ENCODE data around the gene AP3D1. TPM values are rescaled to one million over a fixed set of nuclear protein-coding genes. Genes with fewer than 3 reads are reported as not detected.
A peak's percentile ranks its signal among the peaks of the same experiment; 100 is the strongest.

Gene AP3D1
- total and polyA plus RNA-seq, 5 donors from 2014 or later: 12.0 to 78.0 (median 13.3) TPM

DNA sequence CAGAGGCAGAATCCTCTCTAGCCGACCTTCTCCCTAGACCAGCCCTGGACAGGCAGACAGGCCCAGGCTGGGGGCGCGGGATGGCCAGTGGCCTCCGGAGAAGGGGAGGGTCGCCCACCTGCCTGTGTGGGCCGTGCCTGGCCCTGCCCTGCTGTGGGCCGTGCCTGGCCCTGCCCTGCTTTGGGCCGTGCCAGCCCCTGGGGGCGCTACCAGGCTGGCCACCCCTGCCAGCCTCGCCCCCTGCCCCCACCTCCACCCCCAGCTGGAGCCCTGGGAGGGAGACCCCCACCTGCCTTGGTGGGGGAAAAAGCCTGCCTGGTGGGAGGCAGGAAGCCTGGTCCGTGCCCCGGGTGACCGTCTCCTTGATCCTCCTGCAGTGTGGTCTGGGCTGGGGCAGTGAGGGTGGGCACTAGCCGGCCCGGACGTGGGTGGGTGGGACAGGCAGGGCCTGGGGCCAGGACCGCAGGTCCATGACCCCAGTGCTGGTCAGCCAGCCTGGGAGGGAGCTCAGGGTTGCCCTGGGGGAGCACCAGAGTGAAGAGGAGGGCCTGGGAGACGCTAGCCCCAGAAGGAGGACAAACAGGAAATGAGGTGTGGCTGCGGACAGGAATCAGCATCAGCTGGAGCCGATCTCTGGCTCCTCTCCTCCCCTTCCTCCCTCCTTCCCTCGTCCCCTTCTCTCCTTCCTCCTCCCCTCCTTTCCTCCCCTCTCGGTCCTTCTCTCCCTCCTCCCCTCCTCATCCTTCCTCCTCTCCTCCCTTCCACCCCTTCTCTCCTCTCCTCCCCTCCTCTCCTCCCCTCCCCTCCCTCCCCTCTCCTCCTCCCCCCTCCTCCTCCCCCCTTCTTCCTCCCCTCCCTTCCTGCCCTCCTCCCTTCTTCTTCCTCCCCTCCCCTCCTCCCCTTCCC is 95.2 kb downstream of the AP3D1 start:
- H3K4me3 Mint-ChIP-seq: peak overlapping the region in 3 of 4 donors; percentile 62 to 69 (median 66)
- ATAC-seq (ENCODE audit: low read depth in 2 of 2): no peak

DNA sequence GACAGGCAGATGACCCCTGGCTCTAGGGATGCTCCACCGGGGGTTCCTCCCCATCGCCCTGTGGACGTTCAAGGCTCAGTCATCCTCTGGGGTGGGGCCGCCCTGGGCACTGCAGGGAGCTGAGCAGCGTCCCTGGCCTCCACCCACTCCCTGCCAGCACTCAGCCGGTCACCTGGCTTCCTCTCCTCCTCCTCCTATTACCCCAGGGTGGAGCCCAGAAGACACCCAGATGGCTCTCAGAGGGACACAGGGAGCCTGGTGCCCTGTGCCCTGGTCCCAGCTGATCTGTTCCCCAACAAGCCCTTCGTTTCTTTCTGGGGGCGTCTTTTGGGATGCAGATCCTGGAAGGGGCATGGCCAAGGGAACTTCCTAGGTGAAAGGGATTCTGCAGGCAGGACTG is 96.6 kb downstream of the AP3D1 start:
- H3K4me1 Mint-ChIP-seq: peaks cover 0 to 66% (median 9%) of the 10 kb centered on the region in 4 donors
- Histone ChIP-seq H3K9me3 (ENCODE audit: control insufficient read depth in 2 of 2, low read length in 2 of 2) (no peaks in the 10 kb centered on the region), H3K4me1 (ENCODE audit: control insufficient read depth, insufficient read depth, low read length, poor library complexity, severe bottlenecking) (peaks cover 64% of the 10 kb centered on the region), H3K4me3 (ENCODE audit: low read depth, low read length) (no peak overlapping the region), H3K27ac (ENCODE audit: insufficient read depth, low read length, poor library complexity, severe bottlenecking) (peak overlapping the region; percentile 23), H3K27me3 (ENCODE audit: control insufficient read depth, insufficient read depth, low read length) (no peaks in the 10 kb centered on the region), H3K36me3 (ENCODE audit: control insufficient read depth, insufficient read depth, low read length) (no peaks in the 10 kb centered on the region)
- no peaks in the 10 kb centered on the region for H3K36me3 Mint-ChIP-seq
- DNase-seq (no peak), ATAC-seq (ENCODE audit: low read depth in 2 of 2) (no peak)
- peak overlapping the region in 2 of 4 donors; percentile 69 to 86 for H3K4me3 Mint-ChIP-seq
- peak overlapping the region in 2 of 3 donors; percentile 63 to 88 for H3K27ac Mint-ChIP-seq
- no peaks in the 10 kb centered on the region for H3K9me3 Mint-ChIP-seq
- H3K27me3 Mint-ChIP-seq: peaks cover 4% of the 10 kb centered on the region

More for the DNA sequence above, 95.2 kb downstream of the AP3D1 start:
- Histone ChIP-seq H3K4me3 (ENCODE audit: low read depth, low read length) (peak overlapping the region; percentile 51), H3K4me1 (ENCODE audit: control insufficient read depth, insufficient read depth, low read length, poor library complexity, severe bottlenecking) (peaks cover 73% of the 10 kb centered on the region), H3K36me3 (ENCODE audit: control insufficient read depth, insufficient read depth, low read length) (no peaks in the 10 kb centered on the region), H3K9me3 (ENCODE audit: control insufficient read depth in 2 of 2, low read length in 2 of 2) (no peaks in the 10 kb centered on the region), H3K27me3 (ENCODE audit: control insufficient read depth, insufficient read depth, low read length) (no peaks in the 10 kb centered on the region), H3K27ac (ENCODE audit: insufficient read depth, low read length, poor library complexity, severe bottlenecking) (peak overlapping the region; percentile 80)
- DNase-seq: peak in 1 of 3 donors; percentile 77
- no peaks in the 10 kb centered on the region for H3K9me3 Mint-ChIP-seq
- peak overlapping the region; percentile 63 to 94 (median 88) for H3K27ac Mint-ChIP-seq
- no peaks in the 10 kb centered on the region for H3K36me3 Mint-ChIP-seq
- peaks cover 0 to 73% (median 12%) of the 10 kb centered on the region in 4 donors for H3K4me1 Mint-ChIP-seq
- H3K27me3 Mint-ChIP-seq: peaks cover 4% of the 10 kb centered on the region

DNA sequence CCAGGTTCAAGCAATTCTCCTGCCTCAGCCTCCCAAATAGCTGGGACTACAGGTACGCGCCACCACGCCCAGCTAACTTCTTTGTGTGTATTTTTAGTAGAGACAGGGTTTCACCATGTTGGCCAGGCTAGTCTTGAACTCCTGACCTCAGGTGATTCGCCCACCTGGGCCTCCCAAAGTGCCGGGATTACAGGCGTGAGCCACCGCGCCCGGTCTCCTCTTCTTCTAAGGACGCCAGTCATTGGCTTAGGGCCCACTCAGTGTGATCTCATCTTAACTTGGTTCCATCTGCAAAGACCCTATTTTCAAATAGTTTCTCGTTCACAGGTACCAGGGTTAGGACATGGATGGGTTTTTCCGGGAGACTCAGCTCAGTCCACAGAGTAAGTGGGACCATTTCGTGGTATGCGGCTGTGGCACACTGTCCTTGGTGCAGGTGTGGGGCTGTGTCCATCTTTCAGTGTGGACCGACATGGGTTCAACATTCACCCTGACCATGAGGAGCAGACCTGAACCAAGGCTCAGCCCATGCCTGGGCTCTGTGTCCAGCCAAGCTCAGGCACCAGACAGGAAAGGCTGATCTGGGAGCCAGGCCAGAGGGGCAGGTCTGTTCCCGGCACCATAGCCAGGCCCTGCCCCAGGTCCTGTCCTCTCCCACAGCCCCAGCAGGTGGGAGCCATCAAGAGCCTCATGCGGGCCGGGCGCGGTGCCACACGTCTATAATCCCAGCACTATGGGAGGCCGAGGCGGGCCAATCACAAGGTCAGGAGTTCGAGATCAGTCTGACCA is 97.6 kb downstream of the AP3D1 start:
- Mint-ChIP-seq H3K4me3 (peak overlapping the region in 3 of 4 donors; percentile 41 to 92 (median 68)), H3K27me3 (peaks cover 4% of the 10 kb centered on the region), H3K9me3 (no peaks in the 10 kb centered on the region), H3K27ac (peak overlapping the region in 2 of 3 donors; percentile 48 to 77), H3K36me3 (no peaks in the 10 kb centered on the region), H3K4me1 (peaks cover 0 to 67% (median 8%) of the 10 kb centered on the region in 4 donors)
- no peak overlapping the region for H3K4me3 ChIP-seq (ENCODE audit: low read depth, low read length)
- no peaks in the 10 kb centered on the region for H3K9me3 ChIP-seq (ENCODE audit: control insufficient read depth in 2 of 2, low read length in 2 of 2)
- peaks cover 3% of the 10 kb centered on the region for H3K36me3 ChIP-seq (ENCODE audit: control insufficient read depth, insufficient read depth, low read length)
- DNase-seq (no peak), ATAC-seq (ENCODE audit: low read depth in 2 of 2) (no peak)
- peaks cover 64% of the 10 kb centered on the region for H3K4me1 ChIP-seq (ENCODE audit: control insufficient read depth, insufficient read depth, low read length, poor library complexity, severe bottlenecking)
- H3K27ac ChIP-seq (ENCODE audit: insufficient read depth, low read length, poor library complexity, severe bottlenecking): peak overlapping the region; percentile 19
- H3K27me3 ChIP-seq (ENCODE audit: control insufficient read depth, insufficient read depth, low read length): no peaks in the 10 kb centered on the region

GRCh38 chr19:2051773-2052704 is 99.3 kb downstream of the AP3D1 start:
- peak; percentile 13 for ATAC-seq (ENCODE audit: low read depth in 2 of 2)
- Mint-ChIP-seq H3K36me3 (no peaks in the 10 kb centered on the region), H3K4me1 (peaks cover 0 to 67% (median 6%) of the 10 kb centered on the region in 4 donors), H3K4me3 (peak overlapping the region; percentile 83 to 93 (median 92)), H3K27ac (peak overlapping the region; percentile 94 to 96 (median 95)), H3K9me3 (no peaks in the 10 kb centered on the region), H3K27me3 (peaks cover 4% of the 10 kb centered on the region)
- peak overlapping the region; percentile 92 for H3K27ac ChIP-seq (ENCODE audit: insufficient read depth, low read length, poor library complexity, severe bottlenecking)
- peak; percentile 56 to 82 (median 58) for DNase-seq
- H3K36me3 ChIP-seq (ENCODE audit: control insufficient read depth, insufficient read depth, low read length): peaks cover 3% of the 10 kb centered on the region
- peaks cover 64% of the 10 kb centered on the region for H3K4me1 ChIP-seq (ENCODE audit: control insufficient read depth, insufficient read depth, low read length, poor library complexity, severe bottlenecking)
- no peaks in the 10 kb centered on the region for H3K27me3 ChIP-seq (ENCODE audit: control insufficient read depth, insufficient read depth, low read length)
- H3K4me3 ChIP-seq (ENCODE audit: low read depth, low read length): no peak overlapping the region
- H3K9me3 ChIP-seq (ENCODE audit: control insufficient read depth in 2 of 2, low read length in 2 of 2): no peaks in the 10 kb centered on the region

- Mint-ChIP-seq H3K4me1 (peaks cover 0 to 66% (median 8%) of the 10 kb centered on the region in 4 donors), H3K4me3 (peak within 1 kb of the TSS; percentile 88 to 94 (median 92)), H3K27me3 (peaks cover 4% of the 10 kb centered on the region), H3K9me3 (no peaks in the 10 kb centered on the region), H3K27ac (peak within 1 kb of the TSS; percentile 95 to 96 (median 95)), H3K36me3 (no peaks in the 10 kb centered on the region)
- no peaks in the 10 kb centered on the region for H3K9me3 ChIP-seq (ENCODE audit: control insufficient read depth in 2 of 2, low read length in 2 of 2)
- peak within 1 kb of the TSS; percentile 86 for H3K4me3 ChIP-seq (ENCODE audit: low read depth, low read length)
- no peaks in the 10 kb centered on the region for H3K27me3 ChIP-seq (ENCODE audit: control insufficient read depth, insufficient read depth, low read length)
- H3K36me3 ChIP-seq (ENCODE audit: control insufficient read depth, insufficient read depth, low read length): peaks cover 3% of the 10 kb centered on the region
- H3K4me1 ChIP-seq (ENCODE audit: control insufficient read depth, insufficient read depth, low read length, poor library complexity, severe bottlenecking): peaks cover 65% of the 10 kb centered on the region
- DNase-seq (peak; percentile 87 to 94 (median 90)), ATAC-seq (ENCODE audit: low read depth in 2 of 2) (peak; percentile 79 to 84)
- peak within 1 kb of the TSS; percentile 92 for H3K27ac ChIP-seq (ENCODE audit: insufficient read depth, low read length, poor library complexity, severe bottlenecking)
Observed at GRCh38 chr19:2050991-2051772, 100.2 kb downstream of the AP3D1 start, which contains the start of gene MKNK2. MKNK2 (minus strand) TSS chr19:2051244; CDS start chr19:2050851, 393 bp downstream.

All from CD4-positive, CD25-positive, alpha-beta regulatory T cell (primary cell).